Liver (tissue), 3 donors: Measurements from ENCODE around the gene FAM43A.

Source experiments
- CTCF ChIP-seq: fragments of 150-350 bp; IDR thresholded peaks from 2 replicates; pipeline ENCODE4 v1.5.1; 2017; ENCODE audit warnings: improper control_type of control experiment, low read depth, low read length; ENCODE audit not compliant: missing input control
- JUND ChIP-seq, 2 donors: IDR thresholded peaks; 2 replicates each; pipeline ENCODE4 v1.6.1; 2016; ENCODE audit warnings: antibody characterized with exemption in 2 of 2
- YY1 ChIP-seq: IDR thresholded peaks from 2 replicates; pipeline ENCODE4 v1.6.1; 2016; ENCODE audit warnings: antibody characterized with exemption, mild to moderate bottlenecking
- donor health status: healthy.
- donor health status: healthy.

- no peak for TF ChIP-seq YY1
- no peak for TF ChIP-seq CTCF
- TF ChIP-seq JUND (IDR thresholded peaks at IDR 0.05) = no peak
Observed at GRCh38 chr3:194715022-194715800, 29.5 kb downstream of the FAM43A start.
